ENCODE data around the gene TNFRSF1B.

Gene TNFRSF1B

DNA sequence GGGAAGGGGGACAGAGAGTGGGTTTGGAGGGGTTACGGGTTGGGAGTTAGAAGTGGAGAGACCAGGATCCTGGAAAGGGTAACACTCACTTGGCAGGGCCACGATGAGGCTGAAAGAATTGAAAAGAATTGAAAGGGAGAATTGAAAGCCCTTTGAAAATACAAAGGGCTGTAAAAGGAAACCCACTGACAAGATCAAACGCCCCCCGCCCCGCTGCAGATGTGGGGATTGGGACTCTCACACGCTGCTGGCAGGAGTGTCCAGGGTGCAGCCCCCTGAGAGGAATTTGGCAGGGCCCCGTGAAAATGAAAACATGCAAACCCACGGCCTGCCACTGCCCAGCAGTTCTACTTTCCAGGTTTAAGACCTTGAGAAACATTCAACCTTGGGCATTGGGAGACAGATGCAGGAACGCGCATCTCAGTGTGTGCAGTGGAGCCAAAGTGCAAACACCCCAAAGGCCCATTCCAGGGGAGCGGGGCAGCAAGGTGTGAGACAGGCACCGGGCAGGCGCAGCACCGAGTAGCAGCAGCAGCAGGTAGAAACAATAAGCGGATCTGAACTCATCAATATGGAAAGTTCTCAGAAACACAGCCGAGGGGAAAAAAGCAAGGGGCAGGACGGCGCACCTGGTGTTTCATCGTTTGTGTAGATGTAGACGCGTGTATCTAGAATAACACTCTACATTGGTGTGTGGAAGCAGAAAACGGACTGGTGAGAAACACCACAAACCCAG lies 8.3 kb upstream of the TNFRSF1B start:
- DNase-seq, result no peak

DNA sequence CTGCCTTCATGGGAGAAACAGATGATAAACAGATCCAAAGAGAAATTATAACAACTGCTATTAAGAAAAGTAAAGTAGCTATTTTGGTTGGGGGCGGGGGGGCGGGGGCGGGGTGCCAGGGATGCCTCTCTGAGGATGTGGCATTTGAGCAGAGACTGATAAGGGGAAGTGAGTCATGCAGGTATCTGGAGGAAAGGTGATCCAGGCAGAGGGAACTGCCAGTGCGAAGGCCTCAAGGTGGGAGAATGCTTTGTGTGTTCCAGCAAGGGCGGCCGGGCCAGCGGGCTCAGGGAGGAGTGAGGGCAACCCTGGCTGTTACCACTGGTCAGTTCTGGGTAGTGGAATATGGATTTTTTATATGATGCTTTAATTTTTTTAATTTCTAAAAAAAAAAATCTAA lies 7.0 kb upstream of the TNFRSF1B start:
- no peak for DNase-seq

DNA sequence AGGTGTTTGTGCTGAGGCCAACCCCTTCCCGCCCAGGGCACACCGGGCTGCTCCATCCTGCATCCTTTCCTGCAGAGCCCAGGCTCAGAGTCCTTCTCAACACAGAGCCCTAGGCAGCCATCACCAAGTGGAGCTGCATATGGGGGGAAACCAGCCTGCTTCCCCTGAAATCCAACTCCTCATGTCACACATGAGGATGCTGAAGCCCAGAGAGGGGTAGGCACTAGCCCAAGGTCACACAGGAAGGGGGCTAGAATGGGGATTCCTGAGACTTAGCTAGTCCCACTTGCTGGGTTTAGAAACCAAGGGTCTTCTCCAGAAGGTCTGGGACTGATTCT lies 5.5 kb upstream of the TNFRSF1B start:
- no peak for DNase-seq

GRCh38 chr1:12161662-12162458 lies 4.9 kb upstream of the TNFRSF1B start:
- DNase-seq, result peak; percentile 86

- no peak for DNase-seq
These were observed 4.2 kb upstream of the TNFRSF1B start for GRCh38 chr1:12162459-12163137.

DNA sequence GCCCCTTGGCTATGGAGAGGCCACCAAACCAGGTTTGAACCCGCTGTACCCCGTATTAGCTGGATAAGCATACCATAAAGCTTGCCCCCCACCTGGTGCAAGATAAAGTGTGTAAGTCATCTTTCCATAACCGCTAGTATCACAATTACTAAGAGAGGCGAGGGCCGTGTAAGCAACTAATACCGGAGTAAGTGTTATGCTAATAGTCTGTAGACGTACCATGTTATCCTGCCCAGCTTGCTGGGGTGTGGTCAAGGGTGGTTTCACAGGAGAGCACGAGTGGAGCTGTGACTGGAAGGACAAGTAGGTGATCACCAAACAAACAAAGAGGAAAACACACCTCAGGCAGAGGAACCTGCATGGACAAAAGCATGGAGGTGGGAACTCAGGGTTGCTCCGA lies 3.6 kb upstream of the TNFRSF1B start:
- DNase-seq, result no peak

DNA sequence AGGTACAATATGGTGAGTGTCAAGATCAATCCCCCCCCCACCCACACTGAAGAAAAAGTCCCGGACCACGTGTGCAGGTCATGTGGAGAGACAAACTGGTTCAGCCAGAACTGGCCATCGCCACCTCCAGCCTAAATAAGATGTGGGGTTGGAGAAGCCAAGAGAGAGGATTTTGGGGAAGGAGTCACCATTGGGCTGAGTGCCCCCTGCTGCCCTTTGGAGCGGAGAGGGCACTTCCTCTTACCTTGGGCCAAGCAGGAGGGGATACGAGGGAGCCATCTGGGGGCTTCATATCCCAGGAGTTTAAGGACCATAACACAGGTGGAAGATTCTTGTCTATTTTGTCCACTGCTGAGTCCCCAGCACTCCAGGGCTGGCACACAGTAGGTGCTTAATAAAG lies 2.6 kb upstream of the TNFRSF1B start:
- no peak for DNase-seq

DNA sequence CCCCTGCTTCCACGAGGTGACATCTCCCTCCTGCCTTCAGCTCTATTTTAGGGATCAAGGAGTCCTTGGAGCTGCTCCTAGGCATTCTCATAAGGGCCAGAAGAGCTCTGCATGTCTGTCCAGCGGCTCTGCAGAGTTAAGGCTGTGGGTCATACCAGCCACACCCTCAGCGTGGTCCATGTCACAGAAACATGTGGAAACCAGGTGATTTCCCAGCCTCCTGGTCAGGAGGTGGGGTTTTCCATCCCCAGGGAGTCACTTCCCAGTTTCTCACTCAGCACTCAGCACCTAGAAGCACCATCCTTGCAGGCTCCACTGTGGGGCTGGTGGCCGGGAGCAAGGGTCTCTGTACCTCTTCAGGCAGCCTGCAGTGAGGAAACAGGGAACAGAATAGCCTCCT lies 1.4 kb upstream of the TNFRSF1B start:
- no peak for DNase-seq

DNA sequence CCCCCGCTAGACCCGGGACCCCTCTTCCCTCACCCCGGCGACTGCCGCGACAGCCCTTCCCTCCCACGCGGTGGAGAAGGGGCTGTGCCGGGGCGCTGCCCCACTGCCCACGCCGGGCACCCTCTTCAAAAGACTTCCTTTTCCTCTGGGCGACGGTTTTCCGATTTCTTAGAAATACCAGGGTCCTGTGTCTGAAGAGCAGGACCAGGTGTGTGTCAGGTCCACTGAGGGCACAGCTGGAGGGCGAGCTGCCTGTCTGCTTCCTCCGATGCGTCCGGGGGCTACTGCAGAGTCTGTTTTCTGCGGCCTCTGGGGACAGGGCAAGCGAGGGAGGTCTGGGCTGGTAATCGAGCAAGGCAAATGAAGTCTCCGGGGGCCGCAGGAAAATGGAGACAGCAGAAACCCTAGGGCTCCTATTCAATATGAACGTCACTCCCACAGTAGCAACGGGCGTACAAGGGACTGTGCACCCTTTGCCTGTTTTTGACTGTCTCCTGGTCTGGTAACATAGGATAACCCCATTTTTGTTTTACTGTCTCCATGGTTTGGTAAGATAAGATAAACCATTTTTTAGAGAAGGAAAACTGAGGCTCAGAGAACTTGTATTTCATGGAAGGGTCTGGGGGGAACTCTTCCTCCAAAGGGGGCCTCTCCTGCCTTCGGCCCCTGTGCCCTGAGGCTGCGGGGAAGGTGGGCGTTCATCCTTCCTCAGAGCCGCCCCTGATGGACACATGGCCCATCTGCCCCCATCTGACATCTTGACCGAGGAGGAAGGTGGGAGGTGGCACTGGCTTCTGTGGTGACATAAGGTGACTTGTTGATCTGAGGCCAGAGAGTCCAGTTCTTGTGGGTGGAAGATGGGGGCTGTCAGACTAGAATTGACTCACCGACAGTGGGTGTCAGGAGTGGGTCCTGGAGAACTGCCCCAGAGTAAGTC lies 970 bp downstream of the TNFRSF1B start:
- DNase-seq, result no peak

- DNase-seq, result no peak
These were observed 1.8 kb downstream of the TNFRSF1B start for GRCh38 chr1:12168451-12169160.

DNA sequence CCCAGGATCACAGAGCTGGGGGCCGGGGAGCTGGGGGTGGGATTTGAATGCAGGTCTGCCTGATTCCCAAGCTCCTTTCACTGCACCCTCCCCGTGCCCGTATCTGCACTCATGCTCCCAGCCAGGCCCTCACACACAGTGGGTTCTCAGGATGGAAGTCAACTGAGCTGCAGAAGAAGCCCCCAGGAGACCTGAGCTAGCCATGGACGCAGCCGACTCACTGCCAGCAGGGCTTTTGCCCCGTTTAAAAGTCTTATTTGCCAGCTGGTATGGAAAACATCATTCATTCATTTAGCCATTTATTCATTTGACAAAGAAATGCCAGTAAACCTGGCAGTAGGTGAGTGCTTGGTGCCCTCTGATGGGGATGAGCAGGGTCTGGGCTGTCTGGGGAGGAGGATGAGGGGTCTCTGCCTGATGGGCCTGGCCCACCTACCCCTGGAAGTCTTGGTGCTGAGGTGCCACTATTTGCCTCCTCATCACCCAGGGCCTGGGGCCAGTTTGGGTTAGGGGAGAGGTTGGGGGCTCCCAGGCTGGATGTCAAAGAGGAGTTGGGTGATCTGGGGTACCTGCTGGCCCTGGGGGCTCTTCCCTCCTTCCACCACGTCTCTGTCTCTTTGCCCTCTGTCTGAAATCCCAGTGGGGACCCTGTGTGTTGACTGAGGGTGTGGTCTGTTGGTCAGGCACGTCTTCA lies 2.8 kb downstream of the TNFRSF1B start:
- no peak for DNase-seq

DNA sequence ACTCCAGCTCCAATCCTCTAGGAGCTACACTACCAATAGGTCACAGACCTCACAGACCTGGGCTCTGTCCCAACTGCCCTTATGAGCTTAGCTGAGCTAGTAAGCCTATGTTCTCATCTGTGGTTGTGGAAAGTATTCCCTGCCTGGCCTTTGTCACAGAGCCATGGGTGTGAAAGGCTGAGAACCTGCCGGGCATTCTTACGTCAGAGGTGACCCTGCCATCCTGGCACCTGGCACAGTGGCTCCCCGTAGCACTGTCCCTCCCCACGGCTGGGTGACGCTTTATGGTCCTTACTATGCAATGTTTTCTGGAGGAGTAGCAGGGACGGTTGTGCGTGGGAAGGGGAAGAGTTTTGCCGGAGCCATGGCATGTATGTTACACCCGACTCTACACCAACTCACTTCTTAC lies 3.5 kb downstream of the TNFRSF1B start:
- no peak for DNase-seq

DNA sequence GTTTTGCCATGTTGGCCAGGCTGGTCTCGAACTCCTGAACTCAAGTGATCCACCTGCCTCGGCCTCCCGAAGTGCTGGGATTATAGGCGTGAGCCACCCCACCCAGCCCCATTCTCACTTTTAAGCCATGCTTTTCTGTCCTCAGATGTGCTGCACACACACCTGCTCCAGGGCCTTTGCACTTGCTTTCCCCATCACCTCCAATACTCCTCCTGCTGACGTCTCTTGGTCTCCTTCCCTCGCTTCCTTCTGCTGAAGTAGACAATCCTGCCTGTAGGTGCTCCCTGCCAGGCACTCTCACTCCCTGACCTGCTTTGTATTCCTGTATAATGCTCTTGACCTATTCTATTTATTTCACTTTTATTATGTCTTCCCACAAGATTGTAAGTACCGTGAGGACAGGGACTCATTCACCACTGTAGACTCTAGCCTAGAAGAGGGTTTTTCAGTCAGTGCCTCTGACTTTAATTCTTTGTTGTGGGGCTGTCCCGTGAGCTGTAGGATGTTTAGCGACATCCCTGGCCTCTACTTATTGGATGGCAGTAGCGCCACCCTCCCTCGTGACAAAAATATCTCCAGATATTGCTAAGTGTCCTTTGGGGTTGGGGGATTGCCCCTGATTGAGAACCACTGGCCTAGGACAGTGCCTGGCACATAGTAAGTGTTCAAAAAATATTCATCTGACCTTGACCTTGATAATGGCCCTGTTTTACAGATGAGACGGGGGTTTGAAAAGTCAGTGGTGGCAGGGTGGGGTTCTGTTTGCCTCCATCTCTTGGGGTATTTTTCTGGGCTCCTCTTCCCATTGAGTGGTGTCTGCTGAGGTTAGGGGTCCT lies 4.6 kb downstream of the TNFRSF1B start:
- no peak for DNase-seq

- DNase-seq, result no peak
These were observed 5.5 kb downstream of the TNFRSF1B start for GRCh38 chr1:12172042-12172851.

DNA sequence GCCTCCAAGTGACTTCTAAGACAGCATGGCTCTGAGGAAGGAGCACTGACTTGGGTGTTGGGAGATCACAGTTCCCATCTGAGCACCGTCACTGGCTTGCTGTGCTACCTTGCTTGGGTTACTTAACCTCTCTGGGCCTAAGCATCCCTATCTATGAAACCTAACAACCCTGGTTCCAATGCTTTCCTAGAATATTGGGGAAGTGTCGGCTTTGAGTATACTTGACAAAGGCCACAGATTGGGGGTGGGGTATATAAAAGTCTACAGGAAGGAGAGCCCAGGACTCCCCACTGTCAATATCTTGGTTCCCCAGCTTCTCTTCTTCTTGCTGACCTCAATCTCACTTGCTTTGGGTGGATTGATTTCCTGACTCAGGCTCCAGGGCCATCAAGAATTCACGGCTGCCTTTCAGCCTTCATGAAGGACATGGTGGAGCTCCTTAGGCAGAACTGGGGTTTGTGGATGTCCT lies 6.3 kb downstream of the TNFRSF1B start:
- no peak for DNase-seq

DNA sequence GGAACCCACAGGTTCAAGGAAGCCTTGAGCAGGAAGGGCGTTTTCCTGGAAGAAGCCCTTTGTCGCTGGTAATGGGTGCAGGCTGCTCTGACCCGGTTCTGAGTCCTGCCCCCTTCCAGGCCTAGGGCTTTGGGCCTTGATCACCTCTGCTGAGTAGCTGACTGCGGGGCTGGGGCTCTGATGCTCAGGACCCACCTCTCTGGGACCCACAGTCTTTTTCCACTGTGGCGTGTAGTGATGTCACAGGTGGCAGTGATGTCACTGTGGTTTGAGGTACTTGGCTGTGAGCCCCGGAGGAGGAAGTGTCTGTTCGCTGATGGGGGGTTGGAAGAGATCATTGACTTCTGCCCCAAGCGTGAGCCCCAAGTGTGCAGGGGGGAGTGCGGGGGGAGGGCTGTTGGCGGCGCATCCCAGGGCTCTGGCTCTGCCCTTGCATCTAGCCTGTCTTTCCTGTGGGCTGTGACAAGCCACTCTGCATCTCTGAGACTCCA lies 6.9 kb downstream of the TNFRSF1B start:
- peak; percentile 88 for DNase-seq

- DNase-seq, result no peak
These were observed 8.4 kb downstream of the TNFRSF1B start for GRCh38 chr1:12174924-12175810.
